AG10803 (cell line): ENCODE measurements around the gene ATP6V1C2.

Source experiments
- DNase-seq: peaks from one replicate; pipeline ENCODE4 v3.0.0; 2010; ENCODE audit warnings: low read depth
- H3K4me3 ChIP-seq: 2 replicates; pipeline ENCODE4 v1.5.1; 2011; ENCODE audit warnings: mild to moderate bottlenecking, low read length, control low read depth
- CTCF ChIP-seq: conservative IDR thresholded peaks from 2 replicates; pipeline ENCODE4 v1.5.1; 2011; ENCODE audit warnings: mild to moderate bottlenecking, low read length, control low read depth, inconsistent platforms

The ATP6V1C2 gene

GRCh38 chr2:10732924-10733565 is 11.6 kb downstream of the ATP6V1C2 start:
- no peak for DNase-seq

GRCh38 chr2:10733566-10733925 is 12.1 kb downstream of the ATP6V1C2 start:
- TF ChIP-seq CTCF: no peak
- H3K4me3 ChIP-seq: no peak overlapping the region
- no peak for DNase-seq

More at GRCh38 chr2:10732924-10733565, 11.6 kb downstream of the ATP6V1C2 start:
- no peak for TF ChIP-seq CTCF
- no peak overlapping the region for H3K4me3 ChIP-seq

- TF ChIP-seq CTCF: no peak
- no peak for DNase-seq
- H3K4me3 ChIP-seq: no peak overlapping the region
These were observed 12.6 kb downstream of the ATP6V1C2 start for GRCh38 chr2:10733980-10734379.

- no peak overlapping the region for H3K4me3 ChIP-seq
- TF ChIP-seq CTCF: no peak
- DNase-seq: no peak
These were observed 16.8 kb downstream of the ATP6V1C2 start for GRCh38 chr2:10738192-10738591.

GRCh38 chr2:10740226-10740625 is 18.8 kb downstream of the ATP6V1C2 start:
- TF ChIP-seq CTCF: no peak
- DNase-seq: no peak
- no peak overlapping the region for H3K4me3 ChIP-seq

- H3K4me3 ChIP-seq: no peak overlapping the region
- DNase-seq: no peak
- TF ChIP-seq CTCF: no peak
These were observed 19.7 kb downstream of the ATP6V1C2 start for GRCh38 chr2:10741139-10741538.

GRCh38 chr2:10742666-10743065 is 21.2 kb downstream of the ATP6V1C2 start:
- TF ChIP-seq CTCF: no peak
- no peak for DNase-seq
- no peak overlapping the region for H3K4me3 ChIP-seq
